GM21576 (cell line): ENCODE results near the gene CDH23.

Source experiments
- ATAC-seq: cut with Tn5 transposase; IDR thresholded peaks from one replicate; pipeline ENCODE4 v1.9.1; 2021; ENCODE audit warnings: mild to moderate bottlenecking, moderate library complexity; ENCODE audit not compliant: unreplicated experiment

CDH23 gene

DNA sequence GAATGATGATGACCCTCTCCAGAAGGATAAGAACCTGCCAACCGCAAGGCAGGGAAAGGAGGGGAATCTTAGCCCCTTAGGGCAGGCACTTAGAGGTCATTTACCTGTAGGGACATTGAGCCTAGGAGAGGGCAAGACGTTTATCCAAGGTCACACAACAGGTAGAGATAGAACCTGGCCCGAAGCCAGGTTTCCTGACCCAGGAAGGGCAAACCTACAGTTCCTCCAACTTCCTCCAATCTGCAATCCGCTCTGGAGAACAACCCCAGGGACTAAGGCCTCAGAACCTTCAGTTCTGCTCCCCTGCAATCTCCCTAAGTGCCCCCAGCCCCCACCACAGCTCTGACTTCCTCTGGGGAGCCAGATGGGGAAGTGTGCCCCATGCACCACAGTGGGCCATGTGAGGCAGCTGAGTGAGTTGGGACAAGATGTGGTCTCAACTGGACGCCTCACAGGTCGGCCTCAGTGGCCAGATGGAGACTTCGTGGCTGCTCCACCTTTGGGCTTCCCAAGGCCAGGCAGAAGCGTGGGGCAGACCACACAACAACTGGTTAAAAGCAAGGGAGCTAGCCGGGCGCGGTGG, 455.7 kb downstream of the CDH23 start:
- no peak for ATAC-seq

DNA sequence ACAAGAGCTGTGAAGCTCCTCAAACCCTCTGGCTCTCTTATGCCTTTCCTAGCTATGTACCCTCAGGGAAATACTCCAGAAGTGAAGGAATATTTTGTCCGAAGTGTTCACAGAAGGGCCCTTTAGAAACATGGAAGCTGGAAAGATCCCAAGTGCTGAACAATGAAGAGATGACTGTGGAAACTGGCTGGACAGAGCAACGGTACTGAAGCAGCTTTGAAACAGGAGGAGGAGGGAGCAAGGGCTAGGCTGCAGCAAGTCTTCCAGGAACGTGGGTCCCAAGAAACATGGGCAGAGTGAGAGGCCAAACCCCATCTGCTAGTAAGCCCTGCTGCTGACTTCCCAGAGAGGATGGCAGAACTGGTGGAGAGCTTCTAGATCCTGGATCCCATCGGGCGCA, 457.3 kb downstream of the CDH23 start:
- ATAC-seq = no peak

DNA sequence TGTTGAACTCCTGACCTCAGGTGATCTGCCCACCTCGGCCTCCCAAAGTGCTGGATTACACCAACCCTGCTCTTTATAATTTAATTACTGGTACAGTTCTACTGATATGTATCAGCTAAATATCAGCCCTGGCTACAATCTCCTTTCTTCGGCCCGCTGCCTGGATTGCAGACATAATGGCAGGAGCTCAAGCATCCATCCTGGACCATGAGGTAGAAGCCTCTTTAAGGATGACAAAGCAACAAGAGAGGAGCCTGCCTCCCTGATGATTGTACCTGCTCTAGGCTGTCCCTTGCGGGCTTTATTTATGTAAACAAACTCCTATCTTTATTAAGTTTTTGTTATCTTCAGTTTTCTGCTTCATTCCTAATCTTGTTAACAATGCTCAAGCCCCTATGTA, 459.9 kb downstream of the CDH23 start:
- ATAC-seq = no peak

DNA sequence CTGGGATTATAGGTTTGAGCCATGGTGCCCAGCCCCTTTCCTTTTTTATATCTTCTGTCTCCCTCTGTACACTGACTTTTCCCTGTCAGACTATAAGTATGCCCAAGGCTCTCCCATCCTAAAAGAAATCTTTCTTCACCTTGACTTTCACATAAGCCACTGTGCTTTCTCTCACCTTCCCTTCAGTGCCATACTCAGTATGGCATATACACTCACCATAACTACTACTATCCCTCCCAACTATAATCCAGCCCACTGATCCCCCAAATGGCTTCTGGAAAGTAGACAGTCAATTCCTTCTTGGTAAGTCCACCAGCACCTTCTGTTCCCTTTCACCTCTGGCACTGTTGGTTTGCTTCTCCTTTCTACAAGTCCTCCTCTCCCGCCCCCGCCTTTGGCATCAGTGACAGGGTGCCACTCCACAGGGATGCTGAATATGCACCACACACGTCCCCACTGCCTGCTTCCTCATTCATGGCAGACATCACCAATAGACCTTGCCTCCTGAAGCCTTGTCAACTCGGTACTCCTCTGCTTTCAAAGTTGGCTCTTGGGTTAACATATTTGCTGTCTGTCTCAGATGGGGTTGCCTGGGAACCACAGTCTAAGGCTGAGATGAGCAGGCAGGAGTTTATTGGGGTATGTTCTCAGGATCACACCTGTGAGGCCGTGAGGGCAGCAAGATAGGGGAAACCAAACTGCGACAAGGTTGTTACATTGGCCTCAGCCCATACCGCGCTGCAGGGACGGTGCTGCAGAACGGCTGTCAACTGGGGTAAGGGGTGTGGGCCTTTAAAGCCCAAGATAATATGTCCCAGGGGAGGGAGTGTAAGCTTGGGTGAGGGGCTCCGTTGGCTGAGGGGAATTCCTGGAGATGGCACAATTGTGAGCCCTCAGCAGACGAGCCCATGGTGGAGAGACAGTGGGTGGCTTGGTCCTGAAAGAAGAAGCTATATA, 461.5 kb downstream of the CDH23 start:
- ATAC-seq = no peak

DNA sequence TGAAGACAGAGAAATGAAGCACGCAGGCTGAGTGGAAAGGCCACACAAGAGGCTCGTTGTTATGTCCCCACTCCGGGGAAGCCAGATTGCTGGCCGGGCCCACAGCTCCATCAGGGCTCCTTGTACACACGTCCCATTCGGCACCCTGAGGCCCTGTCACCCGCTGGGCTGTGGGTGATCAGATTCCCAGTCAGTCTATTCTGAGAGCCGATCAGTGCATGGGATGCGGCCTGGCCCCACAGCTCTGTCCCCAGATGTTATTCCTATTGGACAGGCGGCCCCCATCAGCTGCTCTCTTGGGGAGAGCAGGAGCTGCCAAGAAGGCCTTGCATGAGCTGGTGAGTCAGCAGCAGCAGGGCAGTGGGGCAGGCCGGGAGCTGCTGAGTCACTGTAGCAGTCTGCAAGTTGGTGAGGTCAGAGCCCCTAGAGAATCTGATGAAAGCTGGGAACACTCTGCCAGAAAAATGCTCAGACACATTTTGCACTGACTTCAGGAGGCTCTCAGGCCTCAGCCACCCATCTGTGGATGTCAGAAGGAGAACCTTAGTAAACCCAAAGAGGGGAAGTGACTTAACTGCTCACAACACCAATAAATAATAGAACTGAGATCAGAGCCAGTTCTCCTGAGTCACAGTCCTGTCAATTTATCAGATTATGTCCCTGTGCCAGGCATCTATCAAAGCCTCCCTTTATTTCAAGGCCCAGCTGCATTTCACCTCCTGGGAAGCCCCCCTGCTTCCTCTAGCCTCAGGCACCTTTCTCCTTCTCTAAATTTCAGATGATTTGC, 463.7 kb downstream of the CDH23 start:
- peak; percentile 49 for ATAC-seq

DNA sequence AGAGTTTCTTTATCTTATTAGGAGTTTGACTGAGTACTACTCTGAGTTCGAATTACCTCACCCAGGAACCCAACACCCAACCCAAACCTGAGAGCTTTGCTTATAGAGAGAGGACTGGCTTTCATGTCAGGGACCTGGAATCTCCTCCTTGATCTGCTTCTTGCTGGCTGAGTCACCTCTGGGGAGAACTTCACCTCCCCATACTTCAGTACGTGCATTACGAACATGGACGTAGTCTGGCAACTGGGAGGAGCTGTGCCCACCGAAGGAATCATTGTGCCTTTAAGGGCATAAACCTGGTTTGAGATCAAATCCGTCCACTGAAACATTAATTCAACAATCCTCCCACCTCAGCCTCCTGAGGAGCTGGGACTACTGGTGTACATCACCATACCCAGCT, 466.5 kb downstream of the CDH23 start:
- no peak for ATAC-seq

DNA sequence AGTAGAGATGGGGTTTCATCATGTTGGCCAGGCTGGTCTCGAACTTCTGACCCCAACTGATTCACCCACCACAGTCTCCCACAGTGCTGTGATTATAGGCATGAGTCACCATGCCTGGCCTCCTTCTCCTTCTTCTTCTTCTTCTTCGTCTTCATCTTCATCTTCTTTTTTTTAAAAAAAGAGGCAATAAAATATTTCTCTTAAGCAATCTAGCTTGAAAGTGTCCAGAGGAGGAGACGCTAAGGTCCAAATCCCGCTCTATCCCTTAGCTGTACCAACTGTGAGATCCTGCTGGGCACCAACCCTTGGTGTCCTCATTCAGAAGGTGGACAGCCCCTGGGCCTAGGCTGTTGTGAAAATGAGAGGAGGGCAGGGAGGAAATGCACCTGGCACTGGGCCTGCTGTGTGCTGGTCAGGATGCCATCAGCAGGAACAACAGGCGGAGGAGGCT, 468.2 kb downstream of the CDH23 start:
- ATAC-seq = no peak
